Measurements from ENCODE around the gene BHLHE23.

BHLHE23 gene

GRCh38 chr20:63024573-63025392 lies 18.0 kb upstream of the BHLHE23 start:
- no peak for DNase-seq

DNA sequence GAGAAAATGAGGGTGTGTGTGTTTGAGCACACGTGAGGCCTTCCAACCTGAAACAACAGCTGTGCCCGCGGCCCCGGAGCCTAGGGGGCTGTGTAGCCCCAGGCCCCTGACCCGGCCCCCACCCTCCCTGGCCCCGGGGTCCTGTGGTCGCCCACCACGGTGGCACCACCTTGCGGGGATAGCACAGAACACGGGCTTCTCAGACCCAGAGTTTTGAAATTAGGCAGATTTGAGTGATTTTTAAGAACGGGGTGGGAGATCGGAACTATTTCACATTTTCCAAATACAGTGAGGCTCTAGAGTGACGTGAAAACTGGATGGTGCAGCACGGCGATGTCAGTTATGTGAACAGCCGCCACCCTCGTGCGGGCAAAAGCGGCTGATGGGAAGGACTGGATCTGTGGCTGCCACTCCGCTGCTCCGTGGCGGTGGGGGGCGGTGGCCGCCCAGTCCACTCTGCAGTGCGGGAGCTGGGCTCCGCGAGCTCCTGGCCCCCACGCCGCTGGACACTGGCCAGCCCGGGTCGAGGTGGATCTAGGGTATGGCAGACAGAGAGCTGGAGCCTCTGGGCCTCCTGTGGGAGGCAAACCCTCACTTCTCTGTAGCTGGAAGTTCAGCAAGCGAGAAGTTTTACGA lies 17.3 kb upstream of the BHLHE23 start:
- no peak for DNase-seq

- no peak for DNase-seq
Observed at GRCh38 chr20:63023071-63023935, 16.5 kb upstream of the BHLHE23 start.

DNA sequence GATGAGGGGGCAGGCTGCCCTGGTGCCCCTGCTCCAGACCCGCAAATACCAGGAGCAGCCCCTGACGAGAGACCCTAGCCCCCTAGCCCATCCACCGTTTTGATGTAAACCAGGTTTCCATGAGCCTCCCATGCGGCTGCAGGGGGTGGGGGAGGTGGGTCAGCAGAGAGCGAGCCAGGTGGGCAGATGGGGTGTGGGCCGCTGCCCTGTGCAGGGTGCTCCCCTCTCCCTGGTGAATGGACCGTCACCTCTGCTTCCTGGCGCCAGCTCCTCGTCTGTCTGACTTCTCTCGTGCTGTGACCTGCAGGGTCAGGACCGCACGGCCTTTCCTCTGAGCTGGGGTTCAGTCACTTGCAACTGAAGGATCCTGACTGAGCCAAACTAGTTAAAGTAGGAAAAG lies 15.7 kb upstream of the BHLHE23 start:
- no peak for DNase-seq

- no peak for DNase-seq
Observed at GRCh38 chr20:63021356-63022321, 14.9 kb upstream of the BHLHE23 start.

DNA sequence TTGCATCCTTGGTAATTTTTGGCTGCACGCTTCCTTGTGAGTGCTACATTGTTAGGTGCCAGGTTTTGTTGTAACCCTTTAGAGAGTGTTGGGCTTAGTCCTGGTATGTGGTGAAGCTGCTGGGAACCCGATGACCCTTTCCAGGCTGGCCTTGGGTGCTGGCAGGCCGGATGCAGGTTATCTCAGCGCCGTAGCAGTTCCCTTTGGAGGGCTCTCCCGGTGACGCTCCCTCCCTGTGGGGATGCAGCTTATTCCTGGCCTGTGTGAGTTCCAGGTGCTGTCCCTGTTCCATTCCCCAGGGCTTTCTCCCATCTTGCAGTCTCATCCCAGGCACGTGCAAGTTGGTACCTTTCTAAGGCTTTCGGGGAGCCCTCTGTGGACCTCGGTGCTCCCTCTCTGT lies 13.9 kb upstream of the BHLHE23 start:
- no peak for DNase-seq

- no peak for DNase-seq
Observed at GRCh38 chr20:63017826-63018411, 11.2 kb upstream of the BHLHE23 start.

- no peak for DNase-seq
Observed at GRCh38 chr20:63017076-63017825, 10.5 kb upstream of the BHLHE23 start.

GRCh38 chr20:63016514-63017075 lies 9.8 kb upstream of the BHLHE23 start:
- DNase-seq = no peak

DNA sequence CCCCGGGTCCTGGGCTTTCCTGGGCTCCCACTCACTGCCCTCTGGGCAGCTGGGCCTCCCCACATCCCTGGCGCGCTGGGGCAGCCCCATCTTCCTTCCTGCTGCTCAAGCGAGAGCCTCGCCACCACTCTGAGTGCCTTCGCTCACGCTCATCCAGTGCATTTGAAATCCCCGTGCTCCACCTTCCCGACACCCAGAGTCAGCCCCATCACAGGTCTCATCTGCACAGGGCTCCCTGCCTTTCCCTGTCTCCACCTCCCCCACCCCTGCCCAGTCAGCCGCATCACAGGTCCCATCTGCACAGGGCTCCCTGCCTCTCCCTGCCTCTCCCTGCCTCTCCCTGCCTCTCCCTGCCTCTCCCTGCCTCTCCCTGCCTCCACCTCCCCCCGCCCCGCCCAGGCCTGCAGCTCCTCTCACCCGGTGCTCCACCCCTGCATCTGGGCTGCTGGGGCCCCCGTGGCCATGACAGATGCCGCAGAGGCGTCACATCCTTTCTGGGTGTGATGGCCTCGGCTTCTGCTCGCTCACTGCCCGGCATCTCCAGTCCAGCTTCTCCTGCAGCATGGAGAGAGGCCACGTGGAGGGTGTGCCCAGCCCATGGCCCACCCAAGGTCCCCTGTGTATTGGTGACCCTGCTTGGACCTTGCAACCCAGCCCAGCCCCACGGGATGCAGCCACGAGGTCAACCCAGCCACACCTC lies 9.0 kb upstream of the BHLHE23 start:
- no peak for DNase-seq

DNA sequence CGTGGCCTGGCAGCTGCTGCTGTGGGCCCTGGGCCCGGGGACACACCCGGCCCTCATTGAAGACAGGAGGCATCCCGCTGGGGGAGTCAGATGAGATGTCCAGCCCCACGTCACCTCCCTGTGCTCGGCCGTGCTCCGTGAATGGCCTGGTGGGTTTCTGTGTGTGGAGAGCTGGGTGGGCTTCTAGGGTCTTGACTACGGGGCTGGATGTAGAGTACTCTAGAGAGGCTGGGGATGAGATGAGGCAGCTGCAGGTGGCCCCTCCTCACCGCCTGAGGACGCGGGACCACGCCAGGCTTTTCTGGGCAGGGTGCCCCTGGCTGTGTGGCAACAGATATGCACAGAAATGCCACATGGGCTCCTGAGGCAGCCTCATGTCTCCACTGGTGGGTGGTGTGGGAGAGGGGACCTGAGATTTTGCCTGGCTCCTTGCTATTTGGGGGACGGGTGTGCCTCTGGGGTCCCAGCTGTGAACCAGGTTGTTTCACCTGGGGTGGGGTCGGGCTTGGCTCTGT lies 8.4 kb upstream of the BHLHE23 start:
- DNase-seq = no peak

- no peak for DNase-seq
Observed at GRCh38 chr20:63014710-63015109, 7.9 kb upstream of the BHLHE23 start.

- DNase-seq = no peak
Observed at GRCh38 chr20:63014287-63014686, 7.5 kb upstream of the BHLHE23 start.

- DNase-seq = no peak
Observed at GRCh38 chr20:63013207-63013606, 6.4 kb upstream of the BHLHE23 start.

- peak; percentile 9 to 64 for DNase-seq
Observed at GRCh38 chr20:63011798-63012197, 5.0 kb upstream of the BHLHE23 start.

- DNase-seq = no peak
Observed at GRCh38 chr20:63009988-63010769, 3.4 kb upstream of the BHLHE23 start.

GRCh38 chr20:63009045-63009961 lies 2.5 kb upstream of the BHLHE23 start:
- DNase-seq = peak; percentile 13 to 79

DNA sequence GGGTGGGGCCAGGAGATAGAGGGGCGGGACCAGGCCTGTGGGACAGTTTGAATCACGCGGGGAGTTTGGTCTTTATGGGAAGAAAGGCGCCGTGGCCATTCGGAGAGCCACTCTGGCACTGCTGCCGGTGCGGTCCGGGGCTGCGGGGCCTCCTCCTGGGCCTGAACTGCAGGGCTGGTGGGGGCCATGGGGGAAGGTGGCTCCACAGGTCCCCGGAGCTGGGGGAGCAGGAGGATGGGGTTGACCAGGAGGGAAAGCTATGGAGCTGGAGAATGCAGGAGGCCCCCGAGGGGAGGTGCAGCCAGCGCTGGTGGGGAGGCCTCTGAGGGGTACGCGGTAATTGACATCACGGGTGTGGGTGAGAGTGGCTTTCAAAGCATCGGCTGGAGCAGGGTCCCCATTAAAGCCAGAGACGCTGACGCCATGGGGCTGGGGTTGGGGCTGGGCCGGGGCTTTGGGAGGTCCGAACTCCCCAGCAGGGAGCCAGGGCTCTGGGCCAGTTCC lies 1.8 kb upstream of the BHLHE23 start:
- no peak for DNase-seq
